HG02798 (cell line): ENCODE results near the gene ZG16B.

Source experiments
- ATAC-seq: cut with Tn5 transposase; IDR thresholded peaks from one replicate; pipeline ENCODE4 v1.9.1; 2021; ENCODE audit warnings: mild to moderate bottlenecking; ENCODE audit not compliant: unreplicated experiment, poor library complexity

Gene ZG16B

DNA sequence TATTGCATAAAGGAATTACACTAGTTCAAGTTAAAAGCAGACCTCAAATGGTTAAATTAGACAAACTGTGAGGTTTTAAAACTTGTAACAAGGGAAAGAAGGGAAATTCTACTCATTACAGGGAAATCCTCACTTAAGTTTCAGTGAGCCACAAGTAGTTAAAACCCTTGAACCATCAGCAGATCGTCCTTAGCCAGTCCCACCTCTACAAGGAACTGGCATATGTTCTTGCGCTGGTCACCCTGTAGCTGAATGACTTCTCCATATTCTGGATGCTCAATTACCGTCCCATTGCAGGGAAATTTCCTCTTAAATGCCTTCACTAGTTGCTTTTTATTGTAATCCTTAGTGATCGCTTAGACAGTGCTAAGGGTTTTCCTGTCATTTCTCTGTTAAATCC, 7.6 kb upstream of the ZG16B start:
- no peak for ATAC-seq

DNA sequence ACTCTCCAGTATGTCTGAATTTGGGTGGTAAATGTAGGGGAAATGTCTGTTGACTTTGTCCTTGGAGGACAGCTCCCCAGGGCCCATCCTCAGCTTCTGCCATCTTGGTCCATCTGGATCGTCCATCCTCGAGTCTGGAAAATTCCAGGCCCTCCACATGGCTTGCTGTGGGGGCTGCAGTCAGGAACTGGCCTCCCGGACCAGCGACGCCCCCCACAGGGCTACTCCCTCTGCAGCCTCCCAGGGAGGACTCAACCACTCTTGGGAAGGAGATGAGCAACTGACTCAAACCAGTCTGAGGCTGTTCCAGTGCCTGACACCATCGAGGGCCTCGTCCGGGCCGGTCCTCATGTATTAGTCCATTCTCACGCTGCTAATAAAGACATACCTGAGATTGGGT, 5.5 kb upstream of the ZG16B start:
- no peak for ATAC-seq

DNA sequence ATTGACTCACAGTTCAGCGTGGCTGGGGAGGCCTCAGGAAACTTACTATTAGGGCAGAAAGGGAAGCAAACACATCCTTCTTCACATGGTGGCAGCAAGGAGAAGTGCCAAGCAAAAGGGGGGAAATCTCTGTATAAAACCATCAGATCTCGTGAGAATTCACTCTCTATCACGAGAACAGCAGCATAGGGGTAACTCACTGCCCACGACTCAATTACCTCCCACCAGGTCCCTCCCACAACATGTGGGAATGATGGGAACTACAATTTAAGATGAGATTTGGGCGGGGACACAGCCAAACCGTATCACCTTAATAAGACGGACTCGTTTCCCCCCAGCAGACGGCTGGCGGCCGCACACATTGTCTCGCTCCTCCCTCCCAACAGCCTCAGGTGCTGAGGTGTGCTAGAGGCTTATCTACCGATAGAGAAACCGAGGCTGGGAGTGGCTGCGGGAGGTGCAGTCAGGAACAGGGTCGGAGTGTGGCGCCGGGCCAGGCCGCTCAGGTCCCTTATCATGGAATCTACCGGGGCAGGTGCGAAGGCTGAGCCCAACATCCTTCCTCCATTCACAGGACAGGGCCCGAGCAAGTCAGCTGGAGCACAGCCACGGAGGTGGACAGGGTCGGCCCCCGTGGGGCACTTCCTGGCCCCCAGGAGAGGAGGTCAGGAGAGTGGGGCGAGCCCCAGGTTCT, 4.9 kb upstream of the ZG16B start:
- ATAC-seq = no peak

DNA sequence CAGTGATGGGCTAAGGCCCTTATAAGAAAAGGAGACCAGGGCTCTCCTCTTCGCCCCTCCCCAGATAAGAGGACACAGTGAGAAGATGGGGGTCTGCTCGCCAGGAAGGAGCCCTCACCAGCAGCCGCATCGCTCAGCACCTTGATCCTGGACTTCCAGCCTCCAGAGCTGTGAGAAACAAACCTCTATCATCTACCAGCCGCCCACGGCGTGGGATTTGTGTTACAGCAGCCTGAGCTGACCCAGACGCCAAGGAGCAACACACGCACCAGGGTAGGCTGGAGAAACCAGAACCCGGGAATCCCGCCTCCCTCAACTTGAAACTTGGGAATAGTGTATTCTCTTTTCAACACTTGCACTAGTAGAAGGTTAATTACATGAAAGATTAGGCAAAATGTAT, 4.2 kb upstream of the ZG16B start:
- no peak for ATAC-seq

DNA sequence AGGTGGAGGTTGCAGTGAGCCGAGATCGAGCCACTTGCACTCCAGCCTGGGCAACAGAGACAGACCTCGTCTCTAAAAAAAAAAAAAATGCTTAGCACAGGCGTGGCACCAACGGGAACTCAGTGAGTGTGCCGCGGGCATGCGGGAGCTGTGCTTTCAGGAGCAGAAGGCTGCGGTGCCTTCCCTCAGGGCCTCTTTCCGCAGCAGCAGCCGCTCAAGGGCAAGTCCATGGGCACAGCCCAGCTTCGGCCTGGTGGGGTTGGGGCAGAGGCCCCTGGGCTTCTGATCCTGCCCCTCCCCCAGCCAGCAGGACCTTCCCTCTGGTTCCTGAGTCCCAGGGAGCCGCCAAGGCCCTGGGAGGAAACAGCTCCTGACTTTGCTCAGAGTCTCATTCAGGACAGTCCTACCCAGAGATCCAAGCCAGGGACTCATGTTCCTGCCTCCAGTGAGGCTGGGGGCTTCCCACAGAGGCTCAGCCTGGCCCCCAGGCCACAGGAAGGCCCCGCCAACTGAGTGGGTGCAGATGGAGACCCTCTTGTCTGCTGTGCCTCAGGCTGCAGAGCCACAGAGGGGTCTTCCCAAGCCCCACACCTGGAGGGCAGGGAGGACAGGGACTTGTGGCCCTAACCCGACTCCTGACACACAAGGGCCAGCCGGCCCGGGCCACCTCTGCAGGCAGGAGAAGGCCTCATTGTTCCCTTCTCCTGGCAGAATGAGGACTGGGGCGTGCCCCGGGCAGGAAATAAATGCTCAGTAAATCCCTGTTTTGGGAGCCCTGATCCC, 3.3 kb upstream of the ZG16B start:
- ATAC-seq = no peak

DNA sequence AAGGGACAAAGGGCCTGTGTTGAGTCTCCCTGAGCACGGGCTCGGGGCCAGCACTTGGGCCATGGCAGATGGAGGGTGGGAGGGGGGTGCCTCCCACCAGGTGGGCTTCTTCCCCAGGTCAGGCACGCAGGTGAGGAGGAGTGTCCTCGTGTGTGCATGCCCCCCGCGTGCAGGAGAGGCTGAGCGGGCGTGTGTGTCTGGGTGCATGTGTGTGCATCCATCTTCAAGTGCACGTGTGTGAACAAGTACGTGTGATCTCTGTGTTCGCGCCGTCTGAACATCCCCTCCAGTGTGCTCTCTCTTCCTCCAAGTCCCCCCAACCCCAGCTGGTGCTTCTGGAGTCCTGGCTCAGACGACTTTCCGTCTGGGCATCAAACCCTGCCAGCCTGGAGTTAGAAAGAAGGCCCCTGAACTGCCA, 2.7 kb upstream of the ZG16B start:
- ATAC-seq = no peak

DNA sequence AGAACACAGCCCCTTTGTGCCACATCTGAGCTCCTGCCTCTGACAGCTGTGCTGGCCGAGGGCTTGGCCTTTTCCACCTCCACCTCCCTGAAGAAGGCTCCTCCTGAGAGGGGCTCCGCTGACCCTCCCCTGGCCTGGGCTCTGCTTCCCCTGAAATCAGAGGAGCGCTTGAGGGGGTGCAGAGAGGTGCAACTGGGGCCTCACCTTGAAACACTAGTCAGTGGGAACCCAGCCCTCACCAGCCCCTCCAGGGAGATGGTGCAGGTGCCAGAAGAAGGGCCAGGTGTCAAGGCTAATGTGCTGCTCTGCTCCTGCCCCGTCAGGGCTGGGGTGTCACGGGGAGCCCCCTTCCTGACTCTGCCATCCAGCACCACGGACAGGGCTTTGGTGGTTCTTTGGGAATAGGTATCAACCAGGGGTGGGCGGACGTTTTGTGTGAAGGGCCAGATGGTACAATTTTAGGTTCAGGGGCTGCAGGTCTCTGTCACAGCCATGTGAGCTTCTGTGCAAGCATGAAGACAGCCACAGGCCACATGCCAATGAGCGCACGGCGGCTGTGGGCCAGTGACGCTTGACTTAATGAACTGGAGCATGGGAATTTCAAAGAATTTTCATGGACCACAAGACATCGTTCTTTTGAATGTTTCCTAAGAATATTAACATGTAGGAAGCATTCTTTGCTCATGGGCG, 2.1 kb upstream of the ZG16B start:
- ATAC-seq = no peak

DNA sequence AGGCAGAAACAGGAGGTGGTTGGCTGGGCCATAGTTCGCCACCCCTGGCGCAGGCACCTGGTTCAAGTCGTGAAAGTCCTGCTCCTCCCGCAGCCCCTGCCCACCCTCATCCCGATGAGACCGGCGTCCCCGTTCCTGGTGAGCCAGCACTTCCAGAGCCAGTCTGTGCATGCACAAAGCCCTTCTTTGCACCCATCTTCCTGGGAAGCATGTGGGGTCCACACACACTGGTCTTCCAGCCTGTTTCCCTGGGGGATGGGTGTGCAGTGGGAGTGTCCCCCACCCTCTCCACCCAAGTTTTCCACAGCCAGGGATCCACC, 1.6 kb upstream of the ZG16B start:
- no peak for ATAC-seq

DNA sequence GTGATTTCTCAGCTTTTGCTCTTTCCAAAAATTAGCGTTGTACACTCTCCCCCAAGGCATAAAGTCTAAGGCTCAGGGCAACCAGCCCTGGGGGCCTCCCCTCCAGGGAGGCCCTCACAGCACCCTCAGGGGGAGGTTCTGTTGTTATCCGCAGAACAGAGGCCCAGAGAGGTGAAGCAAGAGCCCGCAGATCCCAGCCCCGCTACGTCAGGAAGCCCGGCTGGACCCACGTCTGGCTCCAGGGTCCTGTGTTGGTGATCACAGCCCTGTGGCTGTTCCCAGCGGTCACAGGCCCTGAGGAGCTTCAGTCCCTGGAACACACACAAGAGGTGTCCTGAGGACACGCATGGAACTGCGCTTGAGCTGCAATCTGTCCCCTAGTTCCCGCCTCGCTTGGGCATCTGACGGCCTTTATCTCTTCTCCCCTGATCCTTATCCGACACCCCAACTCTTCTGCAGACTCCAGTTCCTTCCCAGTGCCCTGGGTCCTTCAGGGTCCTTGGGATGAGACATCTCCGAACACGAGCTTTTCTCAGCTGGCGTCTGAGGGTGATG, 1.1 kb upstream of the ZG16B start:
- ATAC-seq = no peak

DNA sequence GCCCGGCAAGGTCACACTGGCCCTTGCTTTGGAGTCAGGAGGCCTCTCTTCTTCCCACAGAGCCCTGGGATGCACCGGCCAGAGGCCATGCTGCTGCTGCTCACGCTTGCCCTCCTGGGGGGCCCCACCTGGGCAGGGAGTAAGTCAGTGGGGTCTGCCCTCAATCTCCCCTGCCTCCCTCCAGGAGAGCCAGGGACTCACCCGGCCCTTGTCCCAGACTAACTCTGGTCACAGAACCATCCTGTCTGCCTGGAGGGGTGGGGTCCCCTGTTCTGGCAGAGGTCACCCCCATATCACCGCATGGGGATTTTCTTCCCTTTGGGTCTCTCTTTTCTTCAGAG, 222 bp downstream of the ZG16B start:
- ATAC-seq = no peak

DNA sequence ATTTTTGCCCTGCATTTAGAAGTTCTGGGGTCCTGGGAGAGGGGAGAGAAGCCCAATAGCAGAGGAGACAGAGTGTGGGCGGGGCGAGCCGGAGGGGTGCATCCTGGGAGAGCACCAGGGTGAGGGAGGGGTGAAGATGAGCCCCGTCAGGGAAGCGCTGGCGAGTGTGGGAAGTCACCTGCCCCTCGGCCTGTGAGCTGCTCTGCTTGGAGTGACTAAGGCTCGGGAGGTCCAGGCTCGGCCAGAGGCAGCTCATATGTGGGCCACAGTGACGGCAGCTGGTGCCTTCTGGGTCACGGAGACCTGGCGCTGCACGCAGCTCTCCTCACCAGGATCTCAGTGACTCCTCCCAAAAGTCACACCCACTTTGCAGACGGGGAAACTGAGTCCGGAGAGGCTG, 1.1 kb downstream of the ZG16B start:
- no peak for ATAC-seq

DNA sequence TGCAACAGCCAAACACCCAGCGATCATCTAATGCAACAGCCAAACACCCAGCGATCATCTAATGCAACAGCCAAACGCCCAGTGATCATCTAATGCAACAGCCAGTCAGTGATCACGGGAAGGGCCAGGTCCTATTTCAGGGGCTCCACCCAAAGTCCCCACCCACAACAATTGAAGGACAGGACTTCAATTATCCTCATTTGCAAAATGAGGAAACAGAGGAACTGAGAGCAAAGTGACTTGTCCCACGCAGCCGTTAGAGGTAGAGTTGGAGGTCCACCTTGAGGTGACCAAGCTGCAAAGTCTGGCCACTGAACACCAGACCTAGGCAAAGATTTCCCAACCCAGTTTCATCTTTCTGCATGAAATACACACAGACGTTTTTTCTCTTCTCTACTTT, 3.7 kb downstream of the ZG16B start:
- no peak for ATAC-seq

DNA sequence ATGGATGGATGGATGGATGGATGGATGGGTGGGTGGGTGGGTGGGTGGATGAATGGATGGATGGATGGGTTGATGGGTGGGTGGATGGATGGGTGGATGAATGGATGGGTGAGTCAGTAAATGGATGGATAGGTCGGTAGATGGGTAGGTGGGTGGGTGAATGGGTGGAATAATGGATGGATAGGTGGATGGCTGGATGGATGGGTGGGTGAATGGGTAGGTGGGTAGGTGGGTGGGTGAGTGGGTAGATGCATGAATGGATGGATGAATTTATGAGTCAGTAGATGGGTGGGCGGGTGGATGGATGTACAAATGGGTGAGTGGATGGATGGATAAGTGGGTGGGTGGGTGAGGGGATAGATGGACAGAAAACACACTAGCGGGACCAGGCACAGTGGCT, 4.9 kb downstream of the ZG16B start:
- ATAC-seq = no peak

DNA sequence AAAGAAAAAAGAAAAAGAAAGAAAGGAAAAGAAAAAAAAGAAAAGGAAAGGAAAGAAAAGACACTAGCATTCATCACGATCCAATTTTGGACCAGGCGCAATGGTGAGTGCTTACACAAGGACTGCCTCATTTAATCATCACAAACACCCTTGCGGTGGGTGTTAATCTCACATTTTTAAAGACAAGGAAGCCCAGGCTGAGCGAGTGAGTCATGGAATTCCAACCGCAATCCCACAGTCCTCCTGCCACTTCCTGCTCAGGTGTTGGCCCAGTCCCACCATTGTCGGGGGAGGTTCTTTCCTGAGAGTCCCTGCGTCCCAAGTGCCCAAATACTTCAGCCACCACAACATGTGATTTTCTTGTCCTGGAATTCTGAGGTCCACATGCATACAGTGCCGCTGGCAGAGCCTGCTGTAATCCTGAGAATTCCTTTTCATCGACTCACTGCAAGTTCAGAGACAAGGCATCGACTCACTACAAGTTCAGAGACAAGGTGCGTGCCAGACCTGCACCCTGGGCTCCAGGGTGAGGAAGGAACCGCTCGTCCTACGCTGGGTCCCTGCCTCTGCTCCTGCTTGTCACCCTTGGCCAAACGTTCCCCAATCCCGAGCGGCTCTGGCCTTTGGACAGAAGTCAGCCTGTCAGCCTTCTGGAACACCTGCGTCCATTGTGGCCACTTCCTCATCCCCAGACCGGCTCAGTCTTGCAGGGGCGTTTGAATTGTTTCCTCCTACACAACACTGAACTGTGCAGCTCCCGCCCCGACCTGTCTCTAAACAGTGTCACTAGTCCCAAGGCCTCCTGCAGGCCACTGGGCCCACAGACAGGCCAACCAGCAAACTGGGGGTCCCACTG, 5.8 kb downstream of the ZG16B start:
- no peak for ATAC-seq

DNA sequence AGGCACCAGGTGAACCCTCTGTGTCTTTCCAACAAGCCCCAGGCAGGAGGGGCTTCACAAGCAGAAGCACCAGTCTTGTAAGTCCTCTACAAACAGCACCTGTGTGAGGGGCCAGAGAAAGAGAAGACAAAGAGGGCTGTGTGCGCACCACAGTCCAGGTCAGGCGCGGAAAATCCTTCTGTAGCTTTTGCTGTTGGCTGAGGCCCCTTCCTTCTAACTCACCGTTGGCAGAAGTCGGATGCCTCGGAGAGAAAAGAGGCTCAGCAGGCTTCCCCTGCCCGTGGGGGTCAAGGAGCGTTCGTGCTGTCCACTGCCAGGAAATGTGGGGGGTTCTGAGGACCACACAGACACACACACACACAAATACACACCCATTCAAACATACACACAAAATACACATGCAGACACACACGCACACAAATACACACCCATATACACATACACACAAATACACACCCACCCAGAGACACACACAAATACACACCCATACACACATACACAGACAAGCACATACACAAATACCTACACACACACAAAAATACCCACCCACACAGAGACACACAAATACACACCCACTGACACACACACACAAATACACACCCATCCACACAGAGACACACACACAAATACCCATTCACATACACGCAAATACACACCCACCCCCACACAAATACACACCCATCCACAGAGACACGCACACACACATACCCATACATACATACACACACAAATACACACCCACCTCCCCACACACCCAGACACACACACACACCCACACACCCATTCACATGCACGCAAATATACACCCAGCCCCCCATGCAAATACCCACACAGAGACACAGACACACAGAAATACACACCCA, 6.8 kb downstream of the ZG16B start:
- no peak for ATAC-seq

DNA sequence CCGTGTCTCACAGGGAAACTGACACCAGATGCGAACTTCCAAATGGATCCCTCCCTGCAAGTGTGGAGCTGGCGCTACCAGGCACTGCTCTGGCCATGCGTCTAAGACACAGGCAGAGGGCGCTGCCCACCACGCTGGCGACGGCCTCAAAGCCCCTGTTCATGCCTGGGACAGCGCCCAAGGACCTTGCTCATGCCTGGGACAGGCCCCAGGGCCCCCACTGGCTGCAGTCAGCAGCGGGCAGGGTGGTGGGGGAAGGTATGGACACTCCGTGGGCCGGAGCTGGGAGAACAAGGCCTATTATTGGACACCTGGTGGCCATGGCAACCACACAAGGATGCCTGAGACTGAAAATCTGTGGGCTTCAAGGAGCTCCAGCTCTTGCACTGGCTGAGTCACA, 8.8 kb downstream of the ZG16B start:
- ATAC-seq = no peak

DNA sequence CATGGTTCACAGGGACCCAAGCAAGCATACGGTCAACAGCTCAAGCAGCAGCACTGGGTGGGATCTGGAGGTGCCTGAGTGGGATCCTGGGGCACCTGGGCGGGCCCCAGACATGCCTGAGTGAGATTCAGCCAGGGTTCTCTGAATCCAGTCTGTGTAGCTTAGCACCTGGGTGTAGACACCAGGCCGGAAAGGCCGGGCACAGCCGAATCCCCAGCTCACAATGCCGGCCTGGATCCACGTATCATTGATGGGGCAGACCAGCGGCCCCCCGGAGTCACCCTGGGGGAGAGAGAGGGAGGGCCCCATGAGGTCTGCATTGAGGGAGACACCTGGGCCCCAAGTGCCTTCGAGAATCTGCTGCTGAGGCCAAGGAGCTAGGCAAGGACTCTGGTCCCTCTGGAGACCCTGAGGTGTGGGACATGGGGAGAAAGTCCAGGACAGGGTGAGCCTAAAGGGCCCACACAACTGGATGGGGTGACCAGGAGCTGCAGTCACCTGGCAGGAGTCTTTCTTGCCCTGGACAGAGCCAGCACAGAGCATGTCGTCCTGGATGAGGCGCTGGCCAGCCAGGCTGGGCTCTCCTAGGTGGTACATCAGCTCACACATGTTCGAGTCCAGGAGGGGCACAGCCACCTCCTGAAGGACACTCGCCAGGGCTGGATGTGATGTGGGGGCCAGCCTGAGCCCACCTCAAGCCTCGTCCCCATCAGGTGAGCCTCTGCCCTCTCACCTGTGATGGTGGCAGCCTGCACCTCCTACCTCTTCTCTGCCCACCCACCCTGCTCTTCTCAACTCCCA, 9.7 kb downstream of the ZG16B start:
- no peak for ATAC-seq

DNA sequence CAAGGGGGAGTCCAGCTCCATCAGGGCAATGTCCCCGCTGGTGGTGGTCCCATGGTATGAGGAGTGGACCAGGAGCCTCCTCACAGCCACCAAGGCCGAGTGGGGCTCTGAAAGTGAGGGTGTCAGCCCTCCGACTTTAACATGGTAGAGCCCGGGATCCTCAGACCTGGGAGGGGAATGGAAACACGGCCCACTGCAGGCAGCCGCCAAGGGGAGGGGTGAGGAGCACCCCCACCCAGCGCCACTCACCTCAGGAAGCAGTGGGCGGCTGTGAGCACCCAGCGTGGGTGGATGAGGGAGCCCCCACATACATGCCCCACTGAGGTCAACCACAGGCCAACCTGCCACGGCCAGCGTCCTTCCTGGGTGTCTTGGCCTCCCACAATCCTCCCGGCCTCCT, 10.8 kb downstream of the ZG16B start:
- no peak for ATAC-seq
